HG02970 (cell line): ENCODE data around the gene S100A11.
"Not testable (repeated sequence)": the region's sequence is repeated elsewhere in the genome, so short reads cannot be mapped to it uniquely, and the experiment has no call there.

Experiments
- ATAC-seq: cut with Tn5 transposase; IDR thresholded peaks from one replicate; pipeline ENCODE4 v1.9.1; 2021; ENCODE audit warnings: mild to moderate bottlenecking, moderate library complexity, moderate number of reproducible peaks; ENCODE audit not compliant: unreplicated experiment, low FRiP score

Gene S100A11

GRCh38 chr1:152036267-152037216 lies at the start of gene S100A11:
Gene S100A11, minus strand, starts transcription at chr1:152037004. Its CDS starts 89 bp downstream, at chr1:152036915.
- ATAC-seq: no peak

DNA sequence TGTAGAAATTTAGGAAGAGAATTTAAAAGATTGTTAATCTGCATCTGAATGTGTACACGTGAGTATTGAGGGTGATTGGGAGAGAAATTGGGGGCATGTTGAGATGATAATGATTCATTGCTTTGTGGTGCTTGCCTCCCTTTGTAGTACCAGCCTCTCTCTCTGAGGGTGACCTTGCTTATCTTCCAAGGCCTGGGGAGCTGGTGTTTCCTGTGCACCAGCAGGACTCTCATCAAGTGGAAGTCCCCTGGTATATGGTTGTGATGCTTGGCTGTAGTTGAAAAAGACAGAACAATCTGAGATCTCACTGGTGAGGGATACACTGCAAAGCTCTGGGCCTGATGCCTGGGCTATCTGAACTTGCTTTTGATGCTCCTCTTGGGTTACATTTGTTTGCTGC lies 48.0 kb upstream of the S100A11 start:
- ATAC-seq: no peak

- ATAC-seq: not testable (repeated sequence)
These were observed 44.2 kb upstream of the S100A11 start for GRCh38 chr1:152081026-152081425.

DNA sequence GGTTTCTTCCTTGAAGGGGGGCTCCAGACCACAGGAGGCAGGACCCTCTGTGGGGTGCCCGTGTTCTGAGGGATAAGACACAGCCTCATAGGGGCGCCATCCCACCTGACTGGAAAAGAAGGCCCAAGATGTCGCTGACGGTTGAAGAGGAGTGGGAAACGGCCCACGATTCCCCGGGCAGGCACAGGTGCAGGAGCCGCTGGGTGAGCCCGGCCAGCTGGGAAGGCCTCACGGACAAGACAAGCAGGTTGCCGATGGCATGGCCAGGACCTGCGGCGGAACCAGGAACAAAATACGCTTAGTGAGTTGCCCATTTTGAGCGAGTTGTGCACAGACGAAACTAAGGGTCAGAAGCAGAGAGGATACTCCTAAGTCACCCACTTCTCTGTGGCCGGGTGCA lies 43.7 kb upstream of the S100A11 start:
- not testable (repeated sequence) for ATAC-seq

DNA sequence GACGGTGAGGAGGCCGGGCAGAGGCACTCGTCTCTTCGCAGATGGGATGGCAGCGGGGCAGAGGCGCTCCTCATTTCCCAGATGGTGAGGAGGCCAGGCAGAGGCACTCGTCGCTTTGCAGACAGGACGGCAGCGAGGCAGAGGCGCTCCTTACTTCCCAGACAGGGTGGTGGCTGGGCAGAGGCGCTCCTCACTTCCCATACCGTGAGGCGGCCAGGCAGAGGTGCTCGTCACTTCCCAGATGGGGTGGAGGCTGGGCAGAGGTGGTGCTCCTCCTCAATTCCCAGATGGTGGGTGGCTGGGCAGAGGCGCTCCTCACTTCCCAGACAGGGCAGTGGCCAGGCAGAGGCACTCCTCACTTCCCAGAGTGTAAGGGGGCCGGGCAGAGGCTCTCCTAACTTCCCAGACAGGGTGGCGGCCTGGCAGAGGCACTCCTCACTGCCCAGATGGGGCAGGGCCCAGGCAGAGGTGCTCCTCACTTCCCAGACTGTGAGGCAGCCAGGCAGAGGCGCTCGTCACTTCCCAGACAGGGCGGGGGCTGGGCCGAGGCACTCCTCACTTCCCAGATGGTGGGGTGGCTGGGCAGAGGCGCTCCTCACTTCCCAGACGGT lies 42.1 kb upstream of the S100A11 start:
- ATAC-seq: no peak

DNA sequence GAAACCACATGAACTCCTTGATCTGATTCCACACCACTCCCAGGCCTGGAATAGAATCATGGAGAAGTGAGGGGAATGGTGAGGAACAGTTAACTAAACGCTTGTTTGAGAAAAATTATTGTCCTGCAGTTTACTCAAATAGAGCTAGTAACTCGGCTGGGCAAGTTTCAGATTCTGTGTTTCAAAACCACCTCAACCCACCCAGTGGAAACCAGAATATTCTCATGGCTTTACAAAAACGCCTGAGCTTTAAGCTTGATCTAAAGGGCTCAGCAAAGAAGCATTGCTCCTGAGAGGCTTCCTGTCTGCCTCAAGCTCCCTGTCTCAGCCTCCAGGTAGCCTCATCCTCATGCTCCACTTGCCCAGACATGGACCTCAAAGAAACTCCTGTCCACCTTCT lies 35.5 kb upstream of the S100A11 start:
- ATAC-seq: no peak

DNA sequence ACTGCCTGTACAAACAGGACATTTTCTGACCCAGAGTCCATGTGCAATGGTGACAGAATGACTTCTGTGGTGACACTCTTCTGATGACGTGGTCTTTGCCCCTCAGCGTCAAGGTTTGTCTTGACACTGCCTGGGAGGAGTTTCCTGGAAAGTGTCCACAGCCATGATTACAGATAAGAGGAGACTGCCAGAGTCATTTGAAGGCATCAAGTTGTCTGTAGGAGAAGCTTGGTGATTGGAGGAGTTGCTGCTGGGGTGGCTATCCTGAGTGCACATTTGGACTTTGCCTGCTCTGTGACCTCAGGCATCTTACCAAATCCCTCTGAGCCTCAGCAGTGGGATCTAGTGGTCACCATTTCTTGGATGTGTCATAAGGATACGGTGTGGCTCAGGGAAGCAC lies 34.3 kb upstream of the S100A11 start:
- ATAC-seq: no peak

- ATAC-seq: no peak
These were observed 31.1 kb upstream of the S100A11 start for GRCh38 chr1:152067929-152068328.

GRCh38 chr1:152067150-152067549 lies 30.3 kb upstream of the S100A11 start:
- ATAC-seq: no peak

GRCh38 chr1:152061952-152062351 lies 25.1 kb upstream of the S100A11 start:
- ATAC-seq: no peak

GRCh38 chr1:152053375-152053774 lies 16.6 kb upstream of the S100A11 start:
- ATAC-seq: no peak

DNA sequence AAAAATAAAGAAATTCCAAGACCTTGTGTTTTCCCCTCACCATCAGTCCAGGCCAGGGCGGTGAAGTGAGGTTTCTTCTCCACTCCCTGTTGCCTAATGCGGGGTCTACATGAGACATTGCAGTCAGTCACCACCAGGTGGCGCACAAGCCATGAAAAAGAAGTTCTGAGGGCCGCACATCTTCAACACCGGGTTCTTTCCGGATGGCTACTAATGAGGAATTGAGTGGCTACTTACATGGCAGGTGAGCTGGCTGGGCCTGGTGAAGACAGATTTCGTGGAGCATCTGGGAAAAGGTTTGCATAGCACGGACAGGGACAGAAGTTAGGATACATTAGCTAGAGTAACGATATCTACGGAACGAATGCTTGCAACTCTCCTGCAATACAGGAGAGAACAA lies 15.8 kb upstream of the S100A11 start:
- no peak for ATAC-seq

- ATAC-seq: no peak
These were observed 14.3 kb upstream of the S100A11 start for GRCh38 chr1:152050886-152051675.

- no peak for ATAC-seq
These were observed 12.7 kb upstream of the S100A11 start for GRCh38 chr1:152049291-152050083.

DNA sequence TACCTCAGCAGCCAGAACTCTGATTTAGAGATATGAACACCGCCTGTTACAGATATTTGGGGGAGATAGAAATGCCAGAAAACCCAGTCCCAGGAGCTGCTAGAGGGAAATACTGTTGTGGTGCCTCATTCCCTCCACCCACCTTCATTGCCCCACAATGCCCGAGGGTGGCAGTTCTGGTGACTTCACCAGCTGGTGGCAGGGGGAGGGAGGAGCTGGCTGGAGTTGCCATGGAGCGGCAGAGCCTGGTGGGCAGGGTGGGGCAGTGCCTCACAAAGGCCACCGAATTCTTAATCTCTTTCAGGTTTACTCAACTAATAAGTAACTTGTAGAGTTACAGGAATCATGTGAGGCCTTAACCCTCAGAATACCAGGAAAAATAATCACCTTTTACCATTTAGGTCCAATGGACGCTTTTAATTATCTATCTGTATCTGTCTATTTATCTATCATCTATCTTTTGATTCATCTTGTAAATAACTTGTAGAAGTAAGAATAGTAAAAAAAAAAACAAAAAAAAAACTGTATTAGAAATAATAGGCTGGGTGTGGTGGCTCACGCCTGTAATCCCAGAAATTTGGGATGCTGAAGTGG lies 11.7 kb upstream of the S100A11 start:
- ATAC-seq: peak; percentile 15

DNA sequence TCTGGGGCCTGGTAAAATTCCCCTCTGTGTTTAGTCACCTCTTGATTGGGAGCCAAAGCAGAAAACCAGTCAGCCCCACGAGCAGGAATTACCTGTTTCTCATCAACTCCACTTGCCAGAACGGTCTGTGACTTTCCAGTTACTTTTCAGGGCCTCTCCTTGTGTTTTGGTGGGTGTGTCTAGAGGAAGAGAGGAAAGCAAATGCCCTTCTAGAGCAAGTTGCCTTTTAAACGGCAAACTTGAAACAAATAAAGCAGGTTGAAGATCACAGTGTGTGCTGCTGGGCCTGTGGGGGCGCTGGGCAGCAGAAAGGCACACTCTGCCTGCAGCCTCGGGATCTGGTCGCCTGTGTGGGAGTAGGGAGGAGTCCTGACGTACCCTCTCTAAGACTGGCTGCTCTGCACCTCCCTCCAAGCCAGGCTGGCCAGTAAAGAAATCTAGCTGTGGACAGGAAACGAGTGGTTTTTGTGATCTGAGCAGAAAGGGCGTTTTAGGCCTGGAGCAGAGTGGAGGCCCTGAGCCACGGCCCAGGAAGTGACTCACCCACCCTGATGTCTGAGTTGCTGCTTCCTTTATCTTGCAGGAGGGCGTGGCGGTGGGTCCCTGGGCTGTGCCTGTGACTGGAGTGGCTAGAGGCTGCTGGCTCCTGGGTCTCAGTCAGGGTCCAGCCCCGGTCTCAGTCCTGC lies 11.1 kb upstream of the S100A11 start:
- ATAC-seq: peak; percentile 90

- no peak for ATAC-seq
These were observed 10.6 kb upstream of the S100A11 start for GRCh38 chr1:152047413-152047729.

DNA sequence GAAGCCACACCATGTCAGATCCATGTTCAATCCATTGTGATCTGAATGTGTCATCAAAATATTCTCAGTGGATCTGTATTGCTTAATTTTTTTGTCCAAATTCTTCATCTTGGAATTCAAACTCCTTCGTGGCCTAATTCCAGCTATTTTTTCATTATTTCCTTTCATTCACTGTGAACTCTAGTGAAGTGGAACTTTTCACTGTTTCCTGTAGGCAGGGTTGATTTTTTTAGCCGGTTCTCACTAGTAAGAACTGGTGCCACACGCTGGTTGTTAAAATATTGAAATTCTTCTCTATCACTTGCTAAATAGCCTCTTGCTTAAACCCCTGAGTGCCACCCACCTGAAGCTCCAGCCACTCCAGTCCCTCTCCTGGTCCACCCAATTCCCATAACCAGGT lies 7.6 kb upstream of the S100A11 start:
- no peak for ATAC-seq

DNA sequence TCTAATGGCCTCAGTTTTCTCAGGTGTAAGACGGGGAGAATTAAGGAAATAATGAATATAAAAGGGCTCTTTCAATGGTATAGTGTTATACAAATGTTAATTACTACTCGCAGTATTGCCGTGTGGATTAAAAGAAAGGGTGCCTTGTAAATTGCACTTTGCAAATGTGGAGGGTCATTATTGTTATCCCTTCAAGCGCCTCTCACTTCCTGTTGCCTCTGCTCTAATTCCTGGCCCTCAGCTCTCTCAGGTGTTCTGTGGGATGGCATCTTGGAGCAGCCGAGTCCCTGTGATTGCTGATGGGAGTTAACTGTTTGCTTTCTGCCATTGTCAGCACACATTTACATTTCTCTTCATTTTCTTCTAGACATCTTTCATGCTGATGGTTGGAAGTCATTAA lies 7.1 kb upstream of the S100A11 start:
- no peak for ATAC-seq
